Heart right ventricle (tissue), 16 donors: ENCODE results near the gene DIS3L2. TPM values are rescaled to one million over a fixed set of nuclear protein-coding genes. Genes with fewer than 3 reads are reported as not detected.

Experiments used
- ATAC-seq, 8 donors: fragments of 200-7000 bp; cut with Tn5 transposase; one replicate each; pipeline ENCODE4 v1.9.1; 2020; ENCODE audit warnings: mild to moderate bottlenecking in 8 of 8, moderate library complexity in 8 of 8, moderate number of reproducible peaks in 1 of 8
- DNase-seq, 2 donors: peaks; one replicate each; pipeline ENCODE4 v3.0.0-alpha.2; 2020
- H3K27ac ChIP-seq, 10 donors: fragments of 200-600 bp; sonication (generic) in 2 of 10; one replicate each; pipeline versions ENCODE4 v1.5.0 to v1.8.0; 2020 to 2022; ENCODE audit warnings: mild to moderate bottlenecking in 3 of 10
- H3K27me3 ChIP-seq, 7 donors: fragments of 200-600 bp; one replicate each; pipeline ENCODE4 v1.8.0; 2021 to 2022; ENCODE audit warnings: mild to moderate bottlenecking in 2 of 7
- H3K36me3 ChIP-seq, 9 donors: fragments of 200-600 bp; sonication (generic) in 1 of 9; one replicate each; pipeline versions ENCODE4 v1.5.0 to v1.8.0; 2020 to 2022; ENCODE audit warnings: mild to moderate bottlenecking in 2 of 9
- H3K4me1 ChIP-seq, 9 donors: fragments of 200-600 bp; sonication (generic) in 1 of 9; one replicate each; pipeline versions ENCODE4 v1.5.0 to v1.8.0; 2020 to 2022; ENCODE audit warnings: mild to moderate bottlenecking in 4 of 9
- H3K4me3 ChIP-seq, 10 donors: fragments of 200-600 bp; sonication (generic) in 2 of 10; one replicate each; pipeline versions ENCODE4 v1.5.0 to v1.8.0; 2020 to 2022; ENCODE audit warnings: mild to moderate bottlenecking in 7 of 10, moderate library complexity in 2 of 10
- H3K9me3 ChIP-seq, 11 donors: fragments of 200-600 bp in 10 of 11; sonication (generic) in 2 of 11; one replicate each; pipeline versions ENCODE4 v1.5.0 to v1.8.0; 2013 to 2022; ENCODE audit warnings: mild to moderate bottlenecking in 2 of 11, control low read depth in 1 of 11, moderate library complexity in 1 of 11
- WGBS, 2 donors: extraction: QIAGEN DNeasy Blood & Tissue Kit; methylation state at CpG; one replicate each; pipeline ENCODE4 v1.1.7; 2013; ENCODE audit warnings: inconsistent platforms in 1 of 2; 5-methylcytosine and 5-hydroxymethylcytosine counted together
- intact Hi-C, 10 donors: fragments of 100-400 bp; cut with DNase I; formaldehyde crosslinking; loops; one replicate each; pipeline versions ENCODE4 v1.11.1 to v1.14.2; 2022
- polyA plus RNA-seq, 2 donors: library from polyadenylated mRNA; stranded (reverse); fragments of 200-250 nt; gene quantifications; one replicate each; pipeline ENCODE4 v1.2.3, GENCODE V29; 2013
- total RNA-seq, 10 donors: library from RNA; stranded (reverse); fragmentation: NEBNext Ultra II Directional in 3 of 10; extraction: Animal tissue kit (Norgen Biotek cat#: 25700) in 3 of 10; gene quantifications; one replicate each; pipeline versions ENCODE4 v1.2.1 to v1.2.4, GENCODE V29; 2021 to 2023
- TF ChIP-seq, protein P1 (sequence below), 9 donors: fragments of 200-600 bp; sonication (generic) in 2 of 9; IDR thresholded peaks; one replicate each; pipeline versions ENCODE4 v1.5.0 to v1.8.0; 2021 to 2022; ENCODE audit warnings: antibody characterized with exemption in 9 of 9, mild to moderate bottlenecking in 5 of 9, moderate library complexity in 1 of 9
- donor health status: Arrhythmogenic right ventricular cardiomyopathy.
- donor health status: ischemic (EF 13 %, LVEDD 7.1; RV severe dilation, severe dysfunction).
- donor health status: healthy with polysubstance abuse.
- donor health status: DM: no; HTN: yes; CAD: no.
- donor health status: DM: no; HTN: no; CAD: no.
- donor health status: ischemic (EF 25% LVEDD 6.9; RV normal size, moderate dysfunction).
- donor health status: ischemic (EF 25% LVEDD 5.7; RV mildly dilated, moderate dysfunction).
- donor health status: healthy.
- donor health status: DM: yes; HTN: yes; CAD: no.
- donor health status: Ischemic cardiomyopathy.
- donor health status: ischemic (EF 35%, LVEDD 5.7; RV mildly dilated, moderate dysfunction).
- donor health status: nonischemic (EF 11% LVEDD 7.7; RV severe dilation, severe dysfunction).
- donor health status: DM: yes; HTN: yes; CAD: no.
- donor health status: PGD.
- donor health status: ischemic (EF 29% LVEDD 5.4; RV normal size, mild dysfunction).
- donor health status: nonischemic (EF 23%, LVEDD 6.1; RV moderate dilation, normal function).

DIS3L2 gene
- total and polyA plus RNA-seq, 12 donors: 9.5 to 24.5 (median 18.5) TPM

DNA sequence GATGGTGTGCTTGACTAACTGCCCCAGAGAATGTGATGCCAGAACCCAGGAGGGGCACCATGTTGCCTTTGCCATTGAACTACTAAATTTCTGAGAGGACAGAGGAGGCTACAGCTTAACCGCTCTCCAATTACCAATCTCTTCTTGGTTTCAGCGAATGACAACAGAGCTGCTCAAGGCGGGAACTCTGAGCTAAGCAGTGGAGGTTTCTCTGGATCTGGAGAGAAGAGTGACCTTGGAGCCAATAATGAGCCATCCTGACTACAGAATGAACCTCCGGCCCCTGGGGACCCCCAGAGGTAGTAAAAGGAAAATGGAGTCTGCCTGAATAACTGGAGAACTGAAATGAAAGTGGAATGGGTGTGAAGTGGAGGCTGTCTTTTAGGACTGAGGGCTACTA, 53.2 kb downstream of the DIS3L2 start:
- intact Hi-C loops: no loop called here
- Histone ChIP-seq H3K27ac (no peak overlapping the region), H3K36me3 (peaks cover 0 to 43% (median 7%) of the 10 kb centered on the region in 9 donors), H3K9me3 (no peaks in the 10 kb centered on the region), H3K4me1 (peaks cover 0 to 21% (median 5%) of the 10 kb centered on the region in 9 donors), H3K27me3 (no peaks in the 10 kb centered on the region), H3K4me3 (no peak overlapping the region)
- WGBS, 2 donors: 97% methylated on average over 4 of the region's 4 CpGs
- DNase-seq: no peak
- TF ChIP-seq, protein P1, sequence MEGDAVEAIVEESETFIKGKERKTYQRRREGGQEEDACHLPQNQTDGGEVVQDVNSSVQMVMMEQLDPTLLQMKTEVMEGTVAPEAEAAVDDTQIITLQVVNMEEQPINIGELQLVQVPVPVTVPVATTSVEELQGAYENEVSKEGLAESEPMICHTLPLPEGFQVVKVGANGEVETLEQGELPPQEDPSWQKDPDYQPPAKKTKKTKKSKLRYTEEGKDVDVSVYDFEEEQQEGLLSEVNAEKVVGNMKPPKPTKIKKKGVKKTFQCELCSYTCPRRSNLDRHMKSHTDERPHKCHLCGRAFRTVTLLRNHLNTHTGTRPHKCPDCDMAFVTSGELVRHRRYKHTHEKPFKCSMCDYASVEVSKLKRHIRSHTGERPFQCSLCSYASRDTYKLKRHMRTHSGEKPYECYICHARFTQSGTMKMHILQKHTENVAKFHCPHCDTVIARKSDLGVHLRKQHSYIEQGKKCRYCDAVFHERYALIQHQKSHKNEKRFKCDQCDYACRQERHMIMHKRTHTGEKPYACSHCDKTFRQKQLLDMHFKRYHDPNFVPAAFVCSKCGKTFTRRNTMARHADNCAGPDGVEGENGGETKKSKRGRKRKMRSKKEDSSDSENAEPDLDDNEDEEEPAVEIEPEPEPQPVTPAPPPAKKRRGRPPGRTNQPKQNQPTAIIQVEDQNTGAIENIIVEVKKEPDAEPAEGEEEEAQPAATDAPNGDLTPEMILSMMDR (IDR thresholded peaks at IDR 0.05): no peak
- ATAC-seq: no peak

DNA sequence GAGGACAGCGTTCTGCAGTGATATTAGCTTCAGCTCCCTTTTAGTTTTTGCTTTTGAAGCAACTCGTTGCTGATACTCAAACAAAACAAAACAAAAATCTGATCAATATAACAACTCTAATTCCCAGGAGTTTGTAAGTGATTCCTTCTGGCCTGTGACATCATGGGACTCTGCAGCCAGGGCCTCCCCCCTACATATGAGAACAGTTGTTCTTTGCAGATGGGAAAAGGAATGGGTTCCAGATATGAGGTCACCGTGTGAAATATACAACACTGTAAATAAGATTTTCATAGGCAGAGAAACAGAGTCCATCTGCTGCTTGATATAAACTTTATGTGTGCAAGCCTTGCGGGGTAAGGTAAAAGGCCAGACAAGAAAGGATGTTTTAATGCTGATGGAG, 56.7 kb downstream of the DIS3L2 start:
- intact Hi-C loops: no loop called here
- DNase-seq (no peak), ATAC-seq (peak in 1 of 8 donors; percentile 56)
- no peak overlapping the region for H3K27ac ChIP-seq
- H3K4me3 ChIP-seq: no peak overlapping the region
- TF ChIP-seq, protein P1 (IDR thresholded peaks at IDR 0.05): no peak
- H3K4me1 ChIP-seq: peaks cover 0 to 27% (median 6%) of the 10 kb centered on the region in 9 donors
- H3K9me3 ChIP-seq: no peaks in the 10 kb centered on the region
- H3K36me3 ChIP-seq: peaks cover 0 to 66% (median 7%) of the 10 kb centered on the region in 9 donors
- WGBS, 2 donors: 78 to 83% methylated on average over 4 of the region's 4 CpGs
- no peaks in the 10 kb centered on the region for H3K27me3 ChIP-seq

DNA sequence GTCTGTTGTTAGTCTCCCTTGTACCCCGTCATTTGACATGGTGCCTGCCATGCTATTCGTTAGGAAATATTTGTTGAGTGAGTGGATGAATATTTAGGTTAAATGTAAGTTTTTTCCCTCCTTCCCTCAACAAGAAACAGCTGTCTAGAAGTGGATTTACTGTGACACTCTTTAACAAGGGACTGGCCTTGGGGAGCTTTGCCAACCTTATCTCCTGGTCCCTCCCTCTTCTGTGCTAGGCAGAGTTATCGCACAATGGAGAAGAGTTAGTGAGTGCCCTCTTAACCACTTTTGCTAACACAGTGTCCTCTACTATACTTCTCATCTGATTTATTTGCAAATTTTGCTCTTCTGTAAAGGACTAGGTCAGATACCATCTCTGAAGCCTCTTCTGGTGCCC, 61.2 kb downstream of the DIS3L2 start:
- Histone ChIP-seq H3K9me3 (no peaks in the 10 kb centered on the region), H3K4me1 (peaks cover 0 to 10% (median 0%) of the 10 kb centered on the region in 9 donors), H3K4me3 (no peak overlapping the region), H3K27me3 (no peaks in the 10 kb centered on the region), H3K36me3 (peaks cover 0 to 67% (median 10%) of the 10 kb centered on the region in 9 donors), H3K27ac (no peak overlapping the region)
- peak in 7 of 8 donors; percentile 51 to 96 (median 85) for ATAC-seq
- TF ChIP-seq, protein P1 (IDR thresholded peaks at IDR 0.05): no peak
- WGBS, 2 donors: 51 to 61% methylated on average over 3 of the region's 3 CpGs
- intact Hi-C loops: loop anchor here in 1 of 10 donors (10.0 kb wide), 1 partner anchor 112 kb away; no protein-coding TSS in a partner anchor
- peak in 1 of 2 donors; percentile 15 for DNase-seq

DNA sequence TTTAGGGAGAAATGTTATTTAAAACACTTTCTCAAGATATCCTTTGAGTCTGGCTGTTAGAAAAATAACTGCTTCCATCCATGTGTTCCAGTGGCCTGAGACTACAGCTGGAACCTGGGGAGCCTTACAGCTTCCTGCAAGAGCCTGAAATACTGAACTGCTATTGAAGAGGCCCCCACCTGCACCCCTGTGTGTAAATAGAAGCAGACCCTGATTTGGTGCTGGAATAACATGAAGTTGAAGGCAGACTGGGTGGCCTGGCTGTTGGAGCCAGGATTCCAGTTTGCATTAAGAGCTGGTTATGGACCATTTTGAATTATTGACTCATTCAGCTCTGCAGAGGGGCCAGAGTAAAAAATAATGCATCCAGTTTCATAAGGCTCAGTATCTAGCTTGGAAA, 61.9 kb downstream of the DIS3L2 start:
- intact Hi-C loops: loop anchor here in 1 of 10 donors (10.0 kb wide), 1 partner anchor 111 kb away; no protein-coding TSS in a partner anchor
- Histone ChIP-seq H3K27ac (no peak overlapping the region), H3K27me3 (no peaks in the 10 kb centered on the region), H3K9me3 (no peaks in the 10 kb centered on the region), H3K4me1 (peaks cover 0 to 16% (median 5%) of the 10 kb centered on the region in 9 donors), H3K36me3 (peaks cover 0 to 60% (median 10%) of the 10 kb centered on the region in 9 donors), H3K4me3 (no peak overlapping the region)
- DNase-seq (no peak), ATAC-seq (no peak)
- TF ChIP-seq, protein P1 (IDR thresholded peaks at IDR 0.05): no peak
